Urothelium cell line (cell line): ENCODE measurements around the gene PRAMEF7.
"Not testable (repeated sequence)": the region's sequence is repeated elsewhere in the genome, so short reads cannot be mapped to it uniquely, and the experiment has no call there.

Experiments
- DNase-seq: peaks from one replicate; pipeline ENCODE4 v3.0.0; 2011; ENCODE audit warnings: low spot score, mixed read lengths
- FAIRE-seq: peaks from 2 replicates; lab custom pipeline; 2011; peaks lifted over from hg19 to GRCh38; lab: Jason Lieb, UNC

The PRAMEF7 gene

GRCh38 chr1:12916310-12916709 is at the start of gene PRAMEF7:
PRAMEF7 (plus strand) TSS chr1:12916610; CDS start chr1:12917693, 1,083 bp downstream.
- not testable (repeated sequence) for DNase-seq, FAIRE-seq

- DNase-seq: not testable (repeated sequence)
Measured at GRCh38 chr1:12878453-12878852, 38.0 kb upstream of the PRAMEF7 start.

GRCh38 chr1:12886101-12886500 is 30.3 kb upstream of the PRAMEF7 start, which contains the start of gene PRAMEF4:
PRAMEF4 (minus strand) TSS chr1:12886201; CDS start chr1:12883394, 2,807 bp downstream.
- DNase-seq, FAIRE-seq: not testable (repeated sequence)

More at GRCh38 chr1:12878453-12878852, 38.0 kb upstream of the PRAMEF7 start:
- not testable (repeated sequence) for FAIRE-seq

- not testable (repeated sequence) for FAIRE-seq
Measured at GRCh38 chr1:12898170-12898569, 18.2 kb upstream of the PRAMEF7 start, which contains the start of gene PRAMEF10. PRAMEF10 (minus strand) TSS chr1:12898270; CDS start chr1:12895847, 2,423 bp downstream.

GRCh38 chr1:12899186-12899585 is 17.2 kb upstream of the PRAMEF7 start:
- not testable (repeated sequence) for DNase-seq, FAIRE-seq

More at GRCh38 chr1:12898170-12898569, 18.2 kb upstream of the PRAMEF7 start, which contains the start of gene PRAMEF10:
- DNase-seq: not testable (repeated sequence)

- not testable (repeated sequence) for FAIRE-seq, DNase-seq
Measured at GRCh38 chr1:12903793-12904572, 12.4 kb upstream of the PRAMEF7 start.

- not testable (repeated sequence) for DNase-seq, FAIRE-seq
Measured at GRCh38 chr1:12921749-12922148, 5.3 kb downstream of the PRAMEF7 start.

GRCh38 chr1:12924368-12924767 is 8.0 kb downstream of the PRAMEF7 start:
- DNase-seq: not testable (repeated sequence)

GRCh38 chr1:12947480-12947879 is 31.1 kb downstream of the PRAMEF7 start, which contains the start of gene PRAMEF6:
PRAMEF6 (minus strand) TSS chr1:12947580; CDS start chr1:12942518, 5,062 bp downstream.
- not testable (repeated sequence) for DNase-seq, FAIRE-seq

More at GRCh38 chr1:12924368-12924767, 8.0 kb downstream of the PRAMEF7 start:
- not testable (repeated sequence) for FAIRE-seq
